HG03064 (cell line): ENCODE data around the gene CTXN2.

Experiments used
- ATAC-seq: cut with Tn5 transposase; IDR thresholded peaks from one replicate; pipeline ENCODE4 v1.9.1; 2021; ENCODE audit warnings: low read depth; ENCODE audit not compliant: unreplicated experiment

Gene CTXN2

GRCh38 chr15:48221261-48221660, 29.8 kb downstream of the CTXN2 start:
- ATAC-seq = no peak

- ATAC-seq = no peak
Observed at GRCh38 chr15:48221885-48222284, 30.4 kb downstream of the CTXN2 start.

- ATAC-seq = no peak
Observed at GRCh38 chr15:48222627-48223026, 31.2 kb downstream of the CTXN2 start.

- no peak for ATAC-seq
Observed at GRCh38 chr15:48225771-48226170, 34.3 kb downstream of the CTXN2 start.

GRCh38 chr15:48230498-48230897, 39.0 kb downstream of the CTXN2 start:
- no peak for ATAC-seq

GRCh38 chr15:48233246-48233645, 41.8 kb downstream of the CTXN2 start:
- no peak for ATAC-seq

GRCh38 chr15:48239334-48239733, 47.9 kb downstream of the CTXN2 start:
- no peak for ATAC-seq

- no peak for ATAC-seq
Observed at GRCh38 chr15:48242015-48242414, 50.5 kb downstream of the CTXN2 start.

- no peak for ATAC-seq
Observed at GRCh38 chr15:48242535-48242934, 51.1 kb downstream of the CTXN2 start.

- no peak for ATAC-seq
Observed at GRCh38 chr15:48244921-48245320, 53.5 kb downstream of the CTXN2 start.

GRCh38 chr15:48248414-48248813, 56.9 kb downstream of the CTXN2 start:
- ATAC-seq = no peak

GRCh38 chr15:48250640-48251076, 59.2 kb downstream of the CTXN2 start:
- ATAC-seq = no peak

- no peak for ATAC-seq
Observed at GRCh38 chr15:48253172-48253571, 61.7 kb downstream of the CTXN2 start.
